Fibroblast of pulmonary artery (primary cell): Measurements from ENCODE around the gene BRWD1.

Experiments used
- DNase-seq: peaks from one replicate; pipeline ENCODE4 v3.0.0-alpha.2; 2010; ENCODE audit warnings: low read depth
- H3K4me3 ChIP-seq: replicated peaks from 2 replicates; pipeline ENCODE4 v1.5.1; 2011; ENCODE audit warnings: low read depth, mild to moderate bottlenecking, control low read depth, low read length, moderate library complexity
- CTCF ChIP-seq: IDR thresholded peaks from 2 replicates; pipeline ENCODE4 v1.5.1; 2011; ENCODE audit warnings: mild to moderate bottlenecking, control low read depth, low read length, inconsistent platforms; ENCODE audit errors: missing control alignments

The BRWD1 gene

GRCh38 chr21:39344848-39345247, 31.4 kb upstream of the BRWD1 start:
- DNase-seq, result no peak
- no peak for TF ChIP-seq CTCF
- no peak overlapping the region for H3K4me3 ChIP-seq

GRCh38 chr21:39341249-39341923, 28.0 kb upstream of the BRWD1 start:
- no peak for DNase-seq
- H3K4me3 ChIP-seq, result no peak overlapping the region
- TF ChIP-seq CTCF, result no peak

GRCh38 chr21:39340687-39341086, 27.3 kb upstream of the BRWD1 start:
- H3K4me3 ChIP-seq, result no peak overlapping the region
- TF ChIP-seq CTCF, result no peak
- DNase-seq, result no peak

- no peak for DNase-seq
- H3K4me3 ChIP-seq, result no peak overlapping the region
- TF ChIP-seq CTCF, result no peak
Measured at GRCh38 chr21:39339231-39339630, 25.8 kb upstream of the BRWD1 start.

GRCh38 chr21:39336457-39337008, 23.1 kb upstream of the BRWD1 start:
- H3K4me3 ChIP-seq, result no peak overlapping the region
- TF ChIP-seq CTCF, result no peak
- no peak for DNase-seq

GRCh38 chr21:39334611-39335010, 21.2 kb upstream of the BRWD1 start:
- no peak for DNase-seq
- H3K4me3 ChIP-seq, result no peak overlapping the region
- no peak for TF ChIP-seq CTCF

- no peak overlapping the region for H3K4me3 ChIP-seq
- no peak for DNase-seq
- TF ChIP-seq CTCF, result no peak
Measured at GRCh38 chr21:39332175-39332574, 18.7 kb upstream of the BRWD1 start.
